Measurements from ENCODE around the gene UCKL1. TPM values are rescaled to one million over a fixed set of nuclear protein-coding genes. Genes with fewer than 3 reads are reported as not detected.
A peak's percentile ranks its signal among the peaks of the same experiment; 100 is the strongest.
"Not testable (repeated sequence)": the region's sequence is repeated elsewhere in the genome, so short reads cannot be mapped to it uniquely, and the experiment has no call there.

Gene UCKL1
- total RNA-seq, 1 donor from 2014 or later, result 130 TPM

- Mint-ChIP-seq H3K27ac (ENCODE audit: unreplicated experiment) (no peak overlapping the region), H3K4me3 (ENCODE audit: unreplicated experiment) (peak overlapping the region; percentile 73), H3K9me3 (ENCODE audit: unreplicated experiment) (peaks cover 7% of the 10 kb centered on the region), H3K4me1 (ENCODE audit: low read depth, unreplicated experiment) (peaks cover 5% of the 10 kb centered on the region), H3K36me3 (ENCODE audit: unreplicated experiment) (no peaks in the 10 kb centered on the region), H3K27me3 (ENCODE audit: unreplicated experiment) (peaks cover 14% of the 10 kb centered on the region)
- DNase-seq, result peak; percentile 12
- TF ChIP-seq CTCF (IDR thresholded peaks at IDR 0.05; ENCODE audit: partially characterized antibody, unreplicated experiment), result no peak
Measured at GRCh38 chr20:63972312-63973159, 16.3 kb upstream of the UCKL1 start.

GRCh38 chr20:63971960-63972311, 15.7 kb upstream of the UCKL1 start:
- H3K27ac Mint-ChIP-seq (ENCODE audit: unreplicated experiment); DNase-seq; H3K4me3 Mint-ChIP-seq (ENCODE audit: unreplicated experiment); H3K36me3 Mint-ChIP-seq (ENCODE audit: unreplicated experiment); H3K4me1 Mint-ChIP-seq (ENCODE audit: low read depth, unreplicated experiment); H3K9me3 Mint-ChIP-seq (ENCODE audit: unreplicated experiment): not testable (repeated sequence)
- peaks cover 13% of the 10 kb centered on the region for H3K27me3 Mint-ChIP-seq (ENCODE audit: unreplicated experiment)

GRCh38 chr20:63970714-63971431, 14.7 kb upstream of the UCKL1 start:
- Mint-ChIP-seq H3K36me3 (ENCODE audit: unreplicated experiment) (no peaks in the 10 kb centered on the region), H3K9me3 (ENCODE audit: unreplicated experiment) (peaks cover 7% of the 10 kb centered on the region), H3K27ac (ENCODE audit: unreplicated experiment) (no peak overlapping the region), H3K27me3 (ENCODE audit: unreplicated experiment) (peaks cover 9% of the 10 kb centered on the region), H3K4me1 (ENCODE audit: low read depth, unreplicated experiment) (peaks cover 5% of the 10 kb centered on the region), H3K4me3 (ENCODE audit: unreplicated experiment) (peak overlapping the region; percentile 57)
- no peak for DNase-seq
- no peak for TF ChIP-seq CTCF (IDR thresholded peaks at IDR 0.05; ENCODE audit: partially characterized antibody, unreplicated experiment)

- Mint-ChIP-seq H3K36me3 (ENCODE audit: unreplicated experiment) (no peaks in the 10 kb centered on the region), H3K9me3 (ENCODE audit: unreplicated experiment) (peaks cover 7% of the 10 kb centered on the region), H3K27me3 (ENCODE audit: unreplicated experiment) (peaks cover 9% of the 10 kb centered on the region), H3K27ac (ENCODE audit: unreplicated experiment) (no peak within 1 kb of the TSS), H3K4me3 (ENCODE audit: unreplicated experiment) (peak within 1 kb of the TSS; percentile 79), H3K4me1 (ENCODE audit: low read depth, unreplicated experiment) (peaks cover 5% of the 10 kb centered on the region)
- TF ChIP-seq CTCF (IDR thresholded peaks at IDR 0.05; ENCODE audit: partially characterized antibody, unreplicated experiment), result no peak
- DNase-seq, result peak; percentile 78
Measured at GRCh38 chr20:63969838-63970713, 13.9 kb upstream of the UCKL1 start, which contains the start of gene ZNF512B. Gene ZNF512B, minus strand, starts transcription at chr20:63969930. Its CDS starts 1,980 bp downstream, at chr20:63967950.

Data from glutamatergic neuron (in vitro differentiated cells).